Neural progenitor cell (in vitro differentiated cells): Measurements from ENCODE around the gene NFE2L1.
"Not testable (repeated sequence)": the region's sequence is repeated elsewhere in the genome, so short reads cannot be mapped to it uniquely, and the experiment has no call there.

Experiments
- EZH2 ChIP-seq: fragments of 200-600 bp; sonication (generic); IDR thresholded peaks from 2 replicates; pipeline ENCODE4 v1.6.1; 2017; ENCODE audit warnings: antibody characterized with exemption, mild to moderate bottlenecking, moderate library complexity
- TF ChIP-seq, protein P1 (sequence below): fragments of 200-600 bp; sonication (generic); IDR thresholded peaks from 2 replicates; pipeline ENCODE4 v1.5.1; 2017; ENCODE audit warnings: antibody characterized with exemption, mild to moderate bottlenecking

DNA sequence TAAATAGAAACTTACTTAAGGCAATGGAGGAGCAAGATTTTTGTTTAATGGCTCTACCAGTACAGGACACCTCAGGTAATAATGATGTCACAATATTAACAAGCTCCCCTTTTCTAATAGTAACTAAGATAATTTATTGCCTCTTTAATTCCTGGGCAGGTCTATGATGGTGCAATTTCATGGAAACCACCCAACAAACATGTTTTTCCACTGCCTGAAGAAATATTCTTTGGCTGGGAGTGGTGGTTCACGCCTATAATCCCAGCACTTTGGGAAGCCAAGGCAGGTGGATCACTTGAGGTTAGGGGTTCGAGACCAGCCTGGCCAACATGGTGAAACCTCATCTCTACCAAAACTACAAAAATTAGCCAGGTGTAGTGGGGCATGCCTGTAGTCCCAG, 19.6 kb downstream of the NFE2L1 start:
- TF ChIP-seq, protein P1, sequence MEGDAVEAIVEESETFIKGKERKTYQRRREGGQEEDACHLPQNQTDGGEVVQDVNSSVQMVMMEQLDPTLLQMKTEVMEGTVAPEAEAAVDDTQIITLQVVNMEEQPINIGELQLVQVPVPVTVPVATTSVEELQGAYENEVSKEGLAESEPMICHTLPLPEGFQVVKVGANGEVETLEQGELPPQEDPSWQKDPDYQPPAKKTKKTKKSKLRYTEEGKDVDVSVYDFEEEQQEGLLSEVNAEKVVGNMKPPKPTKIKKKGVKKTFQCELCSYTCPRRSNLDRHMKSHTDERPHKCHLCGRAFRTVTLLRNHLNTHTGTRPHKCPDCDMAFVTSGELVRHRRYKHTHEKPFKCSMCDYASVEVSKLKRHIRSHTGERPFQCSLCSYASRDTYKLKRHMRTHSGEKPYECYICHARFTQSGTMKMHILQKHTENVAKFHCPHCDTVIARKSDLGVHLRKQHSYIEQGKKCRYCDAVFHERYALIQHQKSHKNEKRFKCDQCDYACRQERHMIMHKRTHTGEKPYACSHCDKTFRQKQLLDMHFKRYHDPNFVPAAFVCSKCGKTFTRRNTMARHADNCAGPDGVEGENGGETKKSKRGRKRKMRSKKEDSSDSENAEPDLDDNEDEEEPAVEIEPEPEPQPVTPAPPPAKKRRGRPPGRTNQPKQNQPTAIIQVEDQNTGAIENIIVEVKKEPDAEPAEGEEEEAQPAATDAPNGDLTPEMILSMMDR: not testable (repeated sequence)
- not testable (repeated sequence) for TF ChIP-seq EZH2
